Measurements from ENCODE around the gene FAM163B. TPM values are rescaled to one million over a fixed set of nuclear protein-coding genes. Genes with fewer than 3 reads are reported as not detected.

The FAM163B gene
- total and polyA plus RNA-seq, 2 donors (not counting 1 experiment from before 2014, with no cell fraction given), result not detected

GRCh38 chr9:133615186-133615585 lies 6.0 kb upstream of the FAM163B start:
- Histone ChIP-seq H4K20me1 (ENCODE audit: control insufficient read depth, extremely low read depth, insufficient read depth, low read length) (peaks cover 1% of the 10 kb centered on the region), H3K9ac (ENCODE audit: insufficient read depth, low read length) (no peak overlapping the region), H3K4me1 (ENCODE audit: control insufficient read depth, extremely low read depth, insufficient read depth, low read length) (no peaks in the 10 kb centered on the region), H3K79me2 (ENCODE audit: control insufficient read depth, insufficient read depth, low read length) (no peaks in the 10 kb centered on the region), H3K36me3 (ENCODE audit: control insufficient read depth, insufficient read depth, low read length) (no peaks in the 10 kb centered on the region), H3K4me3 (replicated peaks in 1 of 4; ENCODE audit: control extremely low read depth in 1 of 4, insufficient read depth in 1 of 4, low read depth in 3 of 4, low read length in 4 of 4) (no peak overlapping the region), H3K27ac (ENCODE audit: insufficient read depth, low read length) (no peak overlapping the region), H3K4me2 (ENCODE audit: extremely low read depth, insufficient read depth, low read length) (no peak overlapping the region), H3K27me3 (ENCODE audit: control insufficient read depth, insufficient read depth, low read length) (peaks cover 2% of the 10 kb centered on the region), H3K9me3 (ENCODE audit: control insufficient read depth, insufficient read depth, low read depth, low read length) (no peaks in the 10 kb centered on the region), H2AFZ (ENCODE audit: low read length) (no peak overlapping the region)
- no peak for TF ChIP-seq CTCF (conservative IDR thresholded peaks at IDR 0.05 in 1 of 2, IDR thresholded peaks at IDR 0.05 in 1 of 2; ENCODE audit: low read depth in 1 of 2, low read length in 2 of 2)
- no peak for TF ChIP-seq EZH2 (IDR thresholded peaks at IDR 0.05; ENCODE audit: low read length, missing control alignments)
- DNase-seq (ENCODE audit: low read depth in 2 of 2), result no peak

GRCh38 chr9:133614678-133615077 lies 5.5 kb upstream of the FAM163B start:
- DNase-seq (ENCODE audit: low read depth in 2 of 2), result no peak
- peak; percentile 29 for TF ChIP-seq EZH2 (IDR thresholded peaks at IDR 0.05; ENCODE audit: low read length, missing control alignments)
- no peak for TF ChIP-seq CTCF (conservative IDR thresholded peaks at IDR 0.05 in 1 of 2, IDR thresholded peaks at IDR 0.05 in 1 of 2; ENCODE audit: low read depth in 1 of 2, low read length in 2 of 2)
- H3K79me2 ChIP-seq (ENCODE audit: control insufficient read depth, insufficient read depth, low read length), result no peaks in the 10 kb centered on the region
- H4K20me1 ChIP-seq (ENCODE audit: control insufficient read depth, extremely low read depth, insufficient read depth, low read length), result peaks cover 1% of the 10 kb centered on the region
- H3K4me2 ChIP-seq (ENCODE audit: extremely low read depth, insufficient read depth, low read length), result no peak overlapping the region
- H3K9ac ChIP-seq (ENCODE audit: insufficient read depth, low read length), result no peak overlapping the region
- no peaks in the 10 kb centered on the region for H3K9me3 ChIP-seq (ENCODE audit: control insufficient read depth, insufficient read depth, low read depth, low read length)
- no peak overlapping the region for H3K27ac ChIP-seq (ENCODE audit: insufficient read depth, low read length)
- H2AFZ ChIP-seq (ENCODE audit: low read length), result no peak overlapping the region
- H3K4me1 ChIP-seq (ENCODE audit: control insufficient read depth, extremely low read depth, insufficient read depth, low read length), result no peaks in the 10 kb centered on the region
- no peaks in the 10 kb centered on the region for H3K36me3 ChIP-seq (ENCODE audit: control insufficient read depth, insufficient read depth, low read length)
- H3K27me3 ChIP-seq (ENCODE audit: control insufficient read depth, insufficient read depth, low read length), result peaks cover 2% of the 10 kb centered on the region
- H3K4me3 ChIP-seq (replicated peaks in 1 of 4; ENCODE audit: control extremely low read depth in 1 of 4, insufficient read depth in 1 of 4, low read depth in 3 of 4, low read length in 4 of 4), result no peak overlapping the region

- no peaks in the 10 kb centered on the region for H3K36me3 ChIP-seq (ENCODE audit: control insufficient read depth, insufficient read depth, low read length)
- no peak for DNase-seq (ENCODE audit: low read depth in 2 of 2)
- H3K4me2 ChIP-seq (ENCODE audit: extremely low read depth, insufficient read depth, low read length), result no peak overlapping the region
- no peak overlapping the region for H2AFZ ChIP-seq (ENCODE audit: low read length)
- H3K4me3 ChIP-seq (replicated peaks in 1 of 4; ENCODE audit: control extremely low read depth in 1 of 4, insufficient read depth in 1 of 4, low read depth in 3 of 4, low read length in 4 of 4), result no peak overlapping the region
- peaks cover 1% of the 10 kb centered on the region for H4K20me1 ChIP-seq (ENCODE audit: control insufficient read depth, extremely low read depth, insufficient read depth, low read length)
- H3K9ac ChIP-seq (ENCODE audit: insufficient read depth, low read length), result no peak overlapping the region
- no peaks in the 10 kb centered on the region for H3K4me1 ChIP-seq (ENCODE audit: control insufficient read depth, extremely low read depth, insufficient read depth, low read length)
- H3K27ac ChIP-seq (ENCODE audit: insufficient read depth, low read length), result no peak overlapping the region
- no peaks in the 10 kb centered on the region for H3K79me2 ChIP-seq (ENCODE audit: control insufficient read depth, insufficient read depth, low read length)
- TF ChIP-seq CTCF (conservative IDR thresholded peaks at IDR 0.05 in 1 of 2, IDR thresholded peaks at IDR 0.05 in 1 of 2; ENCODE audit: low read depth in 1 of 2, low read length in 2 of 2), result no peak
- TF ChIP-seq EZH2 (IDR thresholded peaks at IDR 0.05; ENCODE audit: low read length, missing control alignments), result no peak
- no peaks in the 10 kb centered on the region for H3K9me3 ChIP-seq (ENCODE audit: control insufficient read depth, insufficient read depth, low read depth, low read length)
- H3K27me3 ChIP-seq (ENCODE audit: control insufficient read depth, insufficient read depth, low read length), result peaks cover 2% of the 10 kb centered on the region
Measured at GRCh38 chr9:133614056-133614455, 4.9 kb upstream of the FAM163B start.
